ENCODE data around the gene F2RL2.

DNA sequence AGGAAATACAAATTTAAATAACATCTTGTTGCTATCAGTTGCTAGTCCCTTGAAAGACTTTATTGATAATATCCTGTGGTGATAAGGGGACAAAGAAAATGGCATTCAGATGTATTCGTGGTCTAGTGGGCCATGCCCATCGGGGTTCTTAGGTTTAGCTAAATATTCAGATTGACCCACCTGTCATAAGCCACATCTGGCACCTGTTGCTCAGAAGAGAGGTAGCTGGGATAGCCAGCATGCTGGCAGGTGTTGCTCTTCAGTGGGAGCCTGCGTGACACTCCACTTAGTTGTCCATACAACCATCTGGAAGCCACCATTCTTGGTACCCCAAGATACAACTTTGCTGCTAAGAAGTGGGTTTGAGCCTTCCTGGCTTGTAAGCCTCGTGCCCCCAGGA lies 36.7 kb downstream of the F2RL2 start:
- TF ChIP-seq, protein P1, sequence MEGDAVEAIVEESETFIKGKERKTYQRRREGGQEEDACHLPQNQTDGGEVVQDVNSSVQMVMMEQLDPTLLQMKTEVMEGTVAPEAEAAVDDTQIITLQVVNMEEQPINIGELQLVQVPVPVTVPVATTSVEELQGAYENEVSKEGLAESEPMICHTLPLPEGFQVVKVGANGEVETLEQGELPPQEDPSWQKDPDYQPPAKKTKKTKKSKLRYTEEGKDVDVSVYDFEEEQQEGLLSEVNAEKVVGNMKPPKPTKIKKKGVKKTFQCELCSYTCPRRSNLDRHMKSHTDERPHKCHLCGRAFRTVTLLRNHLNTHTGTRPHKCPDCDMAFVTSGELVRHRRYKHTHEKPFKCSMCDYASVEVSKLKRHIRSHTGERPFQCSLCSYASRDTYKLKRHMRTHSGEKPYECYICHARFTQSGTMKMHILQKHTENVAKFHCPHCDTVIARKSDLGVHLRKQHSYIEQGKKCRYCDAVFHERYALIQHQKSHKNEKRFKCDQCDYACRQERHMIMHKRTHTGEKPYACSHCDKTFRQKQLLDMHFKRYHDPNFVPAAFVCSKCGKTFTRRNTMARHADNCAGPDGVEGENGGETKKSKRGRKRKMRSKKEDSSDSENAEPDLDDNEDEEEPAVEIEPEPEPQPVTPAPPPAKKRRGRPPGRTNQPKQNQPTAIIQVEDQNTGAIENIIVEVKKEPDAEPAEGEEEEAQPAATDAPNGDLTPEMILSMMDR (IDR thresholded peaks at IDR 0.05; ENCODE audit: insufficient read depth, low read length, poor library complexity, severe bottlenecking): no peak
- TF ChIP-seq EZH2phosphoT487 (conservative IDR thresholded peaks at IDR 0.05; ENCODE audit: low read length): no peak

All from SU-DHL-6 (cell line).